ENCODE measurements around the gene CTDSPL. TPM values are rescaled to one million over a fixed set of nuclear protein-coding genes. Genes with fewer than 3 reads are reported as not detected.

CTDSPL gene
- polyA plus RNA-seq, 1 of the 3 experiments (the other 2 are of a cell fraction): 22.1 TPM

DNA sequence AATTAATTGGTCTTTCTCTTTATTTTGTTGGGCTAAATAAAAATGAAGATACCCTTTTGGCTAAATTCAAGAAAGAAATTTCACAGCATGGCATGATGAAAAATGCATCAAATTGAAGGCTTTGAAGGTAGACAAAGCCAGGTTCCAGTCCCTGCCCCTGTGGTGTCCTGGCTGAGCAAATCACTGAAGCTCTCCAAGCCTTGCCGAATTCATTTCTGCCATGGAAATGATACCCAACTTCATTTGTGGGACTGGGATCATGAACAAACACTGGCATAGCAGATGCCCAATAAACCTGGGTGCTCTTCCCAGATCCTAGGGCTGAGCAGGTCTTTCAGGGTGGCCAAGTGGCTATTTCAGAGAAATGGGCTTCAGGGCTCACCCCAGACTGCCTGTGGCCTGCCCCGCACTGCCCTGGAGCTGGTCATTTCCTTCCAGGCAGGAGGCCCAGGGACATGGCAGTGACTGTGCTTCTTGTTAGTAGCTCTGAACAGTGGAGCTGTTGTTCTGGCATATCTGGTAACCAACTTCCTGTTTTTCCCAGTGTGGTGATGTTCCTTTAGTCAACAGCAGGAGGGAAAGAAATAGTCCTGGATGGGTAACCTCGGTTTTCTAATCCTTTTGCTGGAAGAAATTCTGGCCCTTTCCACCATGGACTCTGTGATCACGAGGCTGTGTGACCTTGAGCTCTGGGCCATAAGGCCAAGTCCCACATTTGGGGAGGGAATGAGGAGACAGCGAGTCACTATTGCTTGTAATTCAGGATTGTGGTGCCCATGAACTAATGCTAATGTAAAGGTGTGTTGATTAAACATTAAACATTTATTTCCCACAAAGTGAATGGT, 47.6 kb downstream of the CTDSPL start:
- Histone ChIP-seq H3K4me1 (ENCODE audit: control insufficient read depth in 1 of 2, insufficient read depth in 2 of 2, low read depth in 1 of 2, low read length in 1 of 2) (peaks cover 26 to 35% of the 10 kb centered on the region in 2 experiments), H4K20me1 (ENCODE audit: insufficient read depth) (no peaks in the 10 kb centered on the region; the same call in 1 of the 2 replicates), H3K9ac (no peak overlapping the region), H3K27me3 (ENCODE audit: insufficient read depth) (no peaks in the 10 kb centered on the region), H3K9me2 (no peaks in the 10 kb centered on the region), H3K27ac (ENCODE audit: low read depth in 2 of 2, low read length in 1 of 2) (no peak overlapping the region; a peak in 1 of 4 replicates), H3K4me2 (no peak overlapping the region), H3K36me3 (replicated peaks in 1 of 2; ENCODE audit: control insufficient read depth in 1 of 2, insufficient read depth in 2 of 2, low read length in 1 of 2) (peaks cover 2 to 4% of the 10 kb centered on the region in 2 experiments), H2AFZ (ENCODE audit: low read depth) (no peak overlapping the region), H3K4me3 (ENCODE audit: low read depth in 2 of 2, low read length in 1 of 2) (no peak overlapping the region), H3K79me2 (ENCODE audit: insufficient read depth) (peaks cover 51% of the 10 kb centered on the region; the same call in 1 of the 2 replicates), H3F3A (replicated peaks; ENCODE audit: insufficient read depth) (peaks cover 14% of the 10 kb centered on the region), H3K9me3 (no peaks in the 10 kb centered on the region)
- DNase-seq: no peak
- ChIA-PET CTCF (interaction anchor here (1.0 to 2.1 kb wide), 4 partner anchors 12 to 58 kb away, joined by 3 to 10 read pairs (median 3); no protein-coding TSS in a partner anchor), POLR2A (no interaction called here)
- TF ChIP-seq SIN3A (IDR thresholded peaks at IDR 0.05; ENCODE audit: borderline replicate concordance, low read depth, low read length): no peak
- no peak for TF ChIP-seq PBX3 (IDR thresholded peaks at IDR 0.05)
- TF ChIP-seq NFIC (IDR thresholded peaks at IDR 0.05; ENCODE audit: borderline replicate concordance): no peak
- no peak for TF ChIP-seq MXI1 (IDR thresholded peaks at IDR 0.05; ENCODE audit: low read depth, low read length)
- TF ChIP-seq, protein P1, sequence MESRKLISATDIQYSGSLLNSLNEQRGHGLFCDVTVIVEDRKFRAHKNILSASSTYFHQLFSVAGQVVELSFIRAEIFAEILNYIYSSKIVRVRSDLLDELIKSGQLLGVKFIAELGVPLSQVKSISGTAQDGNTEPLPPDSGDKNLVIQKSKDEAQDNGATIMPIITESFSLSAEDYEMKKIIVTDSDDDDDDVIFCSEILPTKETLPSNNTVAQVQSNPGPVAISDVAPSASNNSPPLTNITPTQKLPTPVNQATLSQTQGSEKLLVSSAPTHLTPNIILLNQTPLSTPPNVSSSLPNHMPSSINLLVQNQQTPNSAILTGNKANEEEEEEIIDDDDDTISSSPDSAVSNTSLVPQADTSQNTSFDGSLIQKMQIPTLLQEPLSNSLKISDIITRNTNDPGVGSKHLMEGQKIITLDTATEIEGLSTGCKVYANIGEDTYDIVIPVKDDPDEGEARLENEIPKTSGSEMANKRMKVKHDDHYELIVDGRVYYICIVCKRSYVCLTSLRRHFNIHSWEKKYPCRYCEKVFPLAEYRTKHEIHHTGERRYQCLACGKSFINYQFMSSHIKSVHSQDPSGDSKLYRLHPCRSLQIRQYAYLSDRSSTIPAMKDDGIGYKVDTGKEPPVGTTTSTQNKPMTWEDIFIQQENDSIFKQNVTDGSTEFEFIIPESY (IDR thresholded peaks at IDR 0.05; ENCODE audit: borderline replicate concordance, low read depth): no peak
- no peak for TF ChIP-seq POLR2AphosphoS5 (IDR thresholded peaks at IDR 0.05; ENCODE audit: low read depth, low read length)
- TF ChIP-seq EP300 (IDR thresholded peaks at IDR 0.05; ENCODE audit: borderline replicate concordance in 1 of 2, low read depth in 1 of 2, low read length in 1 of 2): no peak
- WGBS (ENCODE audit: low lambda C conversion rate): 97% methylated on average over 4 of the region's 5 CpGs

- no peaks in the 10 kb centered on the region for H3K9me2 ChIP-seq
- H3K4me2 ChIP-seq: no peak overlapping the region
- no peak overlapping the region; a peak in 1 of 4 replicates for H3K27ac ChIP-seq (ENCODE audit: low read depth in 2 of 2, low read length in 1 of 2)
- ChIA-PET POLR2A (no interaction called here), CTCF (interaction anchor here (0.9 to 2.1 kb wide), 5 partner anchors 10 to 64 kb away, joined by 3 to 10 read pairs (median 3); no protein-coding TSS in a partner anchor)
- H3K9ac ChIP-seq: no peak overlapping the region
- no peaks in the 10 kb centered on the region for H3F3A ChIP-seq (replicated peaks; ENCODE audit: insufficient read depth)
- H2AFZ ChIP-seq (ENCODE audit: low read depth): no peak overlapping the region
- H3K4me1 ChIP-seq (ENCODE audit: control insufficient read depth in 1 of 2, insufficient read depth in 2 of 2, low read depth in 1 of 2, low read length in 1 of 2): peaks cover 14 to 21% of the 10 kb centered on the region in 2 experiments
- TF ChIP-seq EP300 (IDR thresholded peaks at IDR 0.05; ENCODE audit: borderline replicate concordance in 1 of 2, low read depth in 1 of 2, low read length in 1 of 2): no peak
- TF ChIP-seq SMC3 (IDR thresholded peaks at IDR 0.05; ENCODE audit: low read depth, low read length): no peak
- TF ChIP-seq RAD21 (IDR thresholded peaks at IDR 0.05; ENCODE audit: low read length): no peak
- TF ChIP-seq MAX (IDR thresholded peaks at IDR 0.05; ENCODE audit: low read depth): no peak
- TF ChIP-seq, protein P2, sequence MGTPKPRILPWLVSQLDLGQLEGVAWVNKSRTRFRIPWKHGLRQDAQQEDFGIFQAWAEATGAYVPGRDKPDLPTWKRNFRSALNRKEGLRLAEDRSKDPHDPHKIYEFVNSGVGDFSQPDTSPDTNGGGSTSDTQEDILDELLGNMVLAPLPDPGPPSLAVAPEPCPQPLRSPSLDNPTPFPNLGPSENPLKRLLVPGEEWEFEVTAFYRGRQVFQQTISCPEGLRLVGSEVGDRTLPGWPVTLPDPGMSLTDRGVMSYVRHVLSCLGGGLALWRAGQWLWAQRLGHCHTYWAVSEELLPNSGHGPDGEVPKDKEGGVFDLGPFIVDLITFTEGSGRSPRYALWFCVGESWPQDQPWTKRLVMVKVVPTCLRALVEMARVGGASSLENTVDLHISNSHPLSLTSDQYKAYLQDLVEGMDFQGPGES (IDR thresholded peaks at IDR 0.05; ENCODE audit: low read depth, low read length): no peak
- no peak for TF ChIP-seq PBX3 (IDR thresholded peaks at IDR 0.05)
- no peak for TF ChIP-seq GABPA (IDR thresholded peaks at IDR 0.05; ENCODE audit: low read depth)
- no peak for TF ChIP-seq FOXM1 (IDR thresholded peaks at IDR 0.05; ENCODE audit: low read depth)
- TF ChIP-seq TAF1 (IDR thresholded peaks at IDR 0.05; ENCODE audit: borderline replicate concordance, low read depth, low read length): no peak
- no peak for TF ChIP-seq TCF12 (IDR thresholded peaks at IDR 0.05)
- no peak for TF ChIP-seq SIN3A (IDR thresholded peaks at IDR 0.05; ENCODE audit: borderline replicate concordance, low read depth, low read length)
- no peak for TF ChIP-seq FOSL2 (IDR thresholded peaks at IDR 0.05; ENCODE audit: borderline replicate concordance, low read depth)
- no peaks in the 10 kb centered on the region for H3K9me3 ChIP-seq
- H4K20me1 ChIP-seq (ENCODE audit: insufficient read depth): peaks cover 3% of the 10 kb centered on the region; the same call in 1 of the 2 replicates
- peaks cover 4 to 10% of the 10 kb centered on the region in 2 experiments for H3K36me3 ChIP-seq (replicated peaks in 1 of 2; ENCODE audit: control insufficient read depth in 1 of 2, insufficient read depth in 2 of 2, low read length in 1 of 2)
- H3K4me3 ChIP-seq (ENCODE audit: low read depth in 2 of 2, low read length in 1 of 2): no peak overlapping the region
- 94% methylated on average over 4 of the region's 4 CpGs for WGBS (ENCODE audit: low lambda C conversion rate)
- no peaks in the 10 kb centered on the region for H3K27me3 ChIP-seq (ENCODE audit: insufficient read depth)
- peaks cover 61% of the 10 kb centered on the region for H3K79me2 ChIP-seq (ENCODE audit: insufficient read depth)
- DNase-seq: no peak
These were observed 49.2 kb downstream of the CTDSPL start for GRCh38 chr3:37910671-37911400.

All from SK-N-SH (cell line).